Embryonic facial prominence (tissue), 1 donor: ENCODE measurements around the gene HDAC8.

ENCODE experiments used
- DNase-seq: peaks from one replicate; pipeline ENCODE4 v3.0.0-alpha.2; 2016; ENCODE audit errors: extremely low spot score

HDAC8 gene

DNA sequence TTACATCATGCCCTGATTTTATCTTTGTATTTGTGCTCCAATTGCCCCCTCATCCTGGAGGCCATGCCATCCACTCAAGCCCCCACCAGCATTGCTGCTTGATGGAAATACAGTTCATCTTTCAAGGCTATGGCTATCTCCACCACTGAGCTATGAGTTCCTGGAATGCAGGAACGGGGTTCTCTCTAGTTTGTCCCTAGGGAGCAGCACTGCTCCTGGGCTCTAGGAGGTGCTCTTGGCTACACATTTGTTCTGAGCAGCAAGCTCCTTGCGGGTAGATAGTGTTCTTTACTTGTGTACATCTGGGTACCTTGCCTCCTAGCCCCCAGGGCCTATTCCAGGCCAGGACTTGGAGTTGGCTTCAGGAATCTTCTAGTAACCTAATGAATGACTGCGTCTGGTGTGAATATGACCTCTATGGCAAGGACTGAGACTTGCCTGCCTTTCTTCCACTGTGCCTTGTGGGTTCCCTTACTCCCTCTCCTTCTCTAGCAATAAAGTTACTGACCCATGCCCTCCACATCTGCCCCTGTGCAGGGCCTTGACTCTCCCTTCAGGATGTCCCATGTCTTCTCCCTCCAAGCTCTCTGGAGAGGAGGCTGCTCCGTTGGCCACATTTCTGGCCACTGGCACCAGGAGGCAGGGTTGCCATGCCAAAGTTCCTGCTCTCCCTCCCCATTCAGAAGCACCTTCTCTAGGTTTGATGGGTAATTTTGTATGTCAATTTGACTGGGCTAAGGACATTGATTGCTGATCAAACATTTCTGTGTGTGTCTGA is 274.5 kb downstream of the HDAC8 start:
- DNase-seq: no peak

- no peak for DNase-seq
Observed at GRCh38 chrX:72296991-72297390, 275.7 kb downstream of the HDAC8 start.

- no peak for DNase-seq
Observed at GRCh38 chrX:72295745-72296144, 276.9 kb downstream of the HDAC8 start.

DNA sequence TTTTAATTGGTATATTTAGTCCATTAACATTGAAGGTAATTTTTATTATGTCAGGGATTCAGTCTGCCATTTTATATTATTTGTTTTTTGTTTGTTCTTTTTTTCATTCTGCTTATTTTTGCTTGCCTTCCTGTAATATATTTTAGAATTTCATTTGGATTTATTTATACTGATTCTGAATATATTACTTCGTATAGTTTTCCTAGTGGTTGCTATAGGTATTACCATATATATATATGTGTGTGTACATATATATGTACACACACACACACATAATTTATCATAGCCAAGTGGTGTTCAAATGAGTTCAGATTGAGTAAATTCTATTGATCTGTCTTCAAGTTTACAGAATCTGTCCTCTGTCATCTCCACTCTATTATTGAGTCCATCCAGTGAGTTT is 278.1 kb downstream of the HDAC8 start:
- DNase-seq: no peak

- no peak for DNase-seq
Observed at GRCh38 chrX:72282302-72282701, 290.3 kb downstream of the HDAC8 start.

GRCh38 chrX:72280321-72280845 is 292.3 kb downstream of the HDAC8 start:
- DNase-seq: no peak
